Ishikawa (cell line): Measurements from ENCODE around the gene RBM5.
A peak's percentile ranks its signal among the peaks of the same experiment; 100 is the strongest.

ENCODE experiments used
- CEBPB ChIP-seq: IDR thresholded peaks from 2 replicates; pipeline ENCODE4 v1.6.1; 2012
- CREB1 ChIP-seq: IDR thresholded peaks from 2 replicates; pipeline ENCODE4 v1.6.1; 2012; ENCODE audit warnings: low read depth
- EGR1 ChIP-seq: IDR thresholded peaks from 2 replicates; pipeline ENCODE4 v1.6.1; 2012
- EP300 ChIP-seq: IDR thresholded peaks from 2 replicates; pipeline ENCODE4 v1.6.1; 2012; ENCODE audit warnings: borderline replicate concordance
- FOXM1 ChIP-seq: IDR thresholded peaks from 2 replicates; pipeline ENCODE4 v1.6.1; 2012; ENCODE audit warnings: low read depth, borderline replicate concordance
- MAX ChIP-seq: IDR thresholded peaks from 2 replicates; pipeline ENCODE4 v1.6.1; 2012
- NFIC ChIP-seq: IDR thresholded peaks from 2 replicates; pipeline ENCODE4 v1.6.1; 2012
- RAD21 ChIP-seq: IDR thresholded peaks from 2 replicates; pipeline ENCODE4 v1.6.1; 2012; ENCODE audit warnings: low read depth
- REST ChIP-seq: IDR thresholded peaks from 2 replicates; pipeline ENCODE4 v1.6.1; 2012; ENCODE audit warnings: low read depth, mild to moderate bottlenecking
- TAF1 ChIP-seq: IDR thresholded peaks from 2 replicates; pipeline ENCODE4 v1.6.1; 2012; ENCODE audit warnings: low read depth, mild to moderate bottlenecking
- TCF12 ChIP-seq: IDR thresholded peaks from 2 replicates; pipeline ENCODE4 v1.6.1; 2012; ENCODE audit warnings: low read depth
- TEAD4 ChIP-seq: IDR thresholded peaks from 2 replicates; pipeline ENCODE4 v1.6.1; 2012
- YY1 ChIP-seq: IDR thresholded peaks from 2 replicates; pipeline ENCODE4 v1.6.1; 2012; ENCODE audit warnings: low read depth
- ZBTB7A ChIP-seq: IDR thresholded peaks from 2 replicates; pipeline ENCODE4 v1.6.1; 2012; ENCODE audit warnings: low read depth
- TF ChIP-seq, protein P1 (sequence below): IDR thresholded peaks from 2 replicates; pipeline ENCODE4 v1.6.1; 2012

The RBM5 gene

DNA sequence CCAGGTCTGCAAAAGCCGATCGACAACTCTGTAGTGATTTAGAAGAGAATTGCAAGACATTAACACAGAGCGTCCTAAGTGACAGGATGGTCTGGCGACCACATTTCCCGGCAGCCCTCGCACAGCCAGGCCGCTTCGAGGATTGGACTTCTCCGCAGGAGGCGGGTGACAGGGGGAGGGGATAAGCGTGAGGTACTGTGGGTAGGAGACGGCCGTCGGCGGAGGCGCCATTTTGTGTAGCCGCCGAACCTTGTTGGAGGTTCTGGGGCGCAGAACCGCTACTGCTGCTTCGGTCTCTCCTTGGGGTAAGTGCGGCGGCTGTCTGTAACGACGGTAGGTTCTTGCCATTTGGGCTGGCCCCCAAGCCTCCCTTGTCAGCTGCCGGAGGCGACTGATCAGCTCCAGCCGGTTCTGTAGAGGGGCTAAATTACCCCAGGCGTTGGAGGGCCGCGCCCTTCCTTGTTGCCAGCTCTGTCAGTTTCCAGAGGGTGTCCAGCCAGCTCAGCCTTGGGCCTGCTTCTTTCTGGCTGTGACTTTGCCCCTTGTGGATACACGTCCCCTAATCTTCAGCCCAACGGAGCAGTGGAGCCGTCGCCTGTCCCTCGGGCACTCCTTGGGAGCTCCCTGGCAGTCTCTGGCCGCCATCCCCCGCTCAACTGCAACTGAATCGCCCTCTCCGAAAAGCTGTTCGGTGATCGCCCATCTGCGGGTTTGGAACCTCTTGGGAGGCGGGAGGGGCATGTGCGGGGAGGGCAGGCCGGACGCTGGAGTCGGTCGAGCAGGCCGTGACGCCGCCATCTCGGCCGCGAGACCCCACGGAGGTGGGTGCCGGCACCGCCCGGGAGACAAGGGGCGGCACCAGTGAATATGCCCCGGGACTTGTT lies at the start of gene RBM5:
RBM5 (plus strand) TSS at position 195 of the 884 bp plus-strand sequence. CDS start 1,516 bp downstream, outside the sequence.
- TF ChIP-seq EP300 (no peak), YY1 (peak; percentile 95), CREB1 (no peak), FOXM1 (no peak), CEBPB (no peak), TAF1 (peak; percentile 93), MAX (peak; percentile 51), TCF12 (no peak), NFIC (no peak), ZBTB7A (no peak), TEAD4 (0 out of 2 replicates have a peak, but pooled peaks have one; percentile 40)
- TF ChIP-seq, protein P1, sequence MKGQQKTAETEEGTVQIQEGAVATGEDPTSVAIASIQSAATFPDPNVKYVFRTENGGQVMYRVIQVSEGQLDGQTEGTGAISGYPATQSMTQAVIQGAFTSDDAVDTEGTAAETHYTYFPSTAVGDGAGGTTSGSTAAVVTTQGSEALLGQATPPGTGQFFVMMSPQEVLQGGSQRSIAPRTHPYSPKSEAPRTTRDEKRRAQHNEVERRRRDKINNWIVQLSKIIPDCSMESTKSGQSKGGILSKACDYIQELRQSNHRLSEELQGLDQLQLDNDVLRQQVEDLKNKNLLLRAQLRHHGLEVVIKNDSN = no peak

DNA sequence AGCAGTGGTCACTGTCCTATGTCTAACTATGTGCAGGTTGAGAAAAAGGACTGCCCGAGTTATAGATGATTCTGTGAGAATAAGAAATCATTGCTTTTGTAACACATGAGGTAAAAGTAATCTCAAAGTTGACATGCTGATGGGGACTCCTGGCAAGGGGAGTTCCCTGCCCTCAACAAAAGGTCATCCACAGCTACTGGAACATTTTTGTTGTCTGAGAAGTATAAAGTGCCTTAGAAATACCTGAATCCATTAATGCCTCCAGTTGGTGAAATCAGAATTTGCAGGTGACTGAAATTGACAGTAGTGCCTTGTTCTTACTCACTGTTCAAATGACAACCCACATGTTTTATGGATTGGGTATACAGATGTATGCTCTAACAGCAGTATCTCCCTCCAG lies 43.7 kb upstream of the RBM5 start:
- TF ChIP-seq TCF12 (no peak), EGR1 (no peak), MAX (no peak), FOXM1 (no peak), TEAD4 (no peak), NFIC (no peak), REST (no peak), YY1 (no peak), CREB1 (no peak), TAF1 (no peak), RAD21 (no peak), CEBPB (no peak), EP300 (no peak), ZBTB7A (no peak)
- TF ChIP-seq, protein P1 = no peak

DNA sequence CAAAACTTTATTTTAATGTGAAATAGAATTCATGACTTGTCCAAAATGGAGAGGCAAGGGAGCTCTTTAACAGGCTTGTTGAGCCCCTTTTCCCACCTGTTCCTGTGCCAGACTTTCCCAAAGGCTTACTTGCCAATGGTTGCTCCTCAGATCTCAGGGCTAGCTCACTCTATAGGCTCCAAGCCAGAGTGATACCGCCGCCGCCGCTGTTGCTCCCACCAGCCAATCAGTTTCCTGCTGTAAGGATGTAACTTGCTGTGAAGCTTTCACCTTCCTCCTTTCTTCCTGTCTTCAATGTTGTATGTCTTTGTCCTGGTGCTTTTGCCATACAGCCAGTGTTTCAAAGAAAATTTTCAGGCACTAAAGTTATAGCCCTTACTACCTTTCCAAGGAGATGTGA lies 41.3 kb upstream of the RBM5 start:
- TF ChIP-seq EGR1 = no peak
- TF ChIP-seq CEBPB = no peak
- TF ChIP-seq TCF12 = no peak

DNA sequence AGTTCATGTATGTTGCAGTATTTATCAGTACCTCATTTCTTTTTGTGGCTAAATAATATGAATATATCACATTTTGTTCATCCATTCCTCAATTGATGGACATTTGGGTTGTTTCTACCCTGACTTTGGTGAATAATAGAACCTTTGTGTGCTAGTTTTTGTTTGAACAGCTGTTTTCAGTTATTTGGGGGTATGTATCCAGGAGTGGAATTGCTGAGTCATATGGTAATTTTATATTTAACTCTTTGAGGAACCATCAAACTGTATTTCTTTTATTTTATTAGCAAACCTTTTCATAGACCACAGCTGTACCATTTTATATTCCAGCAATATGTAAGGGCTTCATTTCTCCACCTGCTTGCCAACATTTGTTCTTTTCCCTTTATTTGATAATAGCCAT lies 38.4 kb upstream of the RBM5 start:
- TF ChIP-seq TCF12 (no peak), EGR1 (no peak), MAX (no peak), TEAD4 (no peak), YY1 (no peak), CEBPB (no peak), ZBTB7A (no peak), TAF1 (no peak), FOXM1 (no peak), REST (no peak), NFIC (no peak), RAD21 (no peak), EP300 (no peak), CREB1 (no peak)
- TF ChIP-seq, protein P1 = no peak

GRCh38 chr3:50057756-50058155 lies 31.0 kb upstream of the RBM5 start:
- no peak for TF ChIP-seq RAD21
- TF ChIP-seq EGR1 = no peak
- no peak for TF ChIP-seq TEAD4
- TF ChIP-seq ZBTB7A = no peak
- no peak for TF ChIP-seq NFIC
- no peak for TF ChIP-seq REST
